AG10803 (cell line): Measurements from ENCODE around the gene OSBPL10.

Experiments
- DNase-seq: peaks from one replicate; pipeline ENCODE4 v3.0.0; 2010; ENCODE audit warnings: low read depth
- H3K4me3 ChIP-seq: 2 replicates; pipeline ENCODE4 v1.5.1; 2011; ENCODE audit warnings: mild to moderate bottlenecking, low read length, control low read depth
- TF ChIP-seq, protein P1 (sequence below): conservative IDR thresholded peaks from 2 replicates; pipeline ENCODE4 v1.5.1; 2011; ENCODE audit warnings: mild to moderate bottlenecking, low read length, control low read depth, inconsistent platforms

The OSBPL10 gene

DNA sequence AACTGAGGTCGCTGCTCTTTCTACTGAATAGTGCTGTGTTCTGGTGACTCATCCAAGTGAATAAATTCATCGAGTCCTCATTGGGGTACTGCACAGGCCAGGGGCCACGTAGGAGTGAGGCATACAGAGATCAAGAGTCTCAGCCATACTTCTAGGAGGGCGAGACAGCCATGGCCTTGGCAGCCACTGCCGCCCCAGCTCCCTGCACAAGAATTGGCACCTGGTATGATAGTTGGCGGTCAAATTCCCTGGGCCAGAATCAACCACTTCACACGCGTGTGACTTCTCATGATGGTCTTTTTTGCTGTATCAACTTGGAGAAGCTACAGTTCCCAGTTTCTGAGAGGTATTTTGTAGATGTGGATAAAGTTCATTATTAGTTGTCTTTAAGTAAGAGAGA, 161.6 kb downstream of the OSBPL10 start:
- no peak overlapping the region for H3K4me3 ChIP-seq
- TF ChIP-seq, protein P1, sequence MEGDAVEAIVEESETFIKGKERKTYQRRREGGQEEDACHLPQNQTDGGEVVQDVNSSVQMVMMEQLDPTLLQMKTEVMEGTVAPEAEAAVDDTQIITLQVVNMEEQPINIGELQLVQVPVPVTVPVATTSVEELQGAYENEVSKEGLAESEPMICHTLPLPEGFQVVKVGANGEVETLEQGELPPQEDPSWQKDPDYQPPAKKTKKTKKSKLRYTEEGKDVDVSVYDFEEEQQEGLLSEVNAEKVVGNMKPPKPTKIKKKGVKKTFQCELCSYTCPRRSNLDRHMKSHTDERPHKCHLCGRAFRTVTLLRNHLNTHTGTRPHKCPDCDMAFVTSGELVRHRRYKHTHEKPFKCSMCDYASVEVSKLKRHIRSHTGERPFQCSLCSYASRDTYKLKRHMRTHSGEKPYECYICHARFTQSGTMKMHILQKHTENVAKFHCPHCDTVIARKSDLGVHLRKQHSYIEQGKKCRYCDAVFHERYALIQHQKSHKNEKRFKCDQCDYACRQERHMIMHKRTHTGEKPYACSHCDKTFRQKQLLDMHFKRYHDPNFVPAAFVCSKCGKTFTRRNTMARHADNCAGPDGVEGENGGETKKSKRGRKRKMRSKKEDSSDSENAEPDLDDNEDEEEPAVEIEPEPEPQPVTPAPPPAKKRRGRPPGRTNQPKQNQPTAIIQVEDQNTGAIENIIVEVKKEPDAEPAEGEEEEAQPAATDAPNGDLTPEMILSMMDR: no peak
- no peak for DNase-seq

DNA sequence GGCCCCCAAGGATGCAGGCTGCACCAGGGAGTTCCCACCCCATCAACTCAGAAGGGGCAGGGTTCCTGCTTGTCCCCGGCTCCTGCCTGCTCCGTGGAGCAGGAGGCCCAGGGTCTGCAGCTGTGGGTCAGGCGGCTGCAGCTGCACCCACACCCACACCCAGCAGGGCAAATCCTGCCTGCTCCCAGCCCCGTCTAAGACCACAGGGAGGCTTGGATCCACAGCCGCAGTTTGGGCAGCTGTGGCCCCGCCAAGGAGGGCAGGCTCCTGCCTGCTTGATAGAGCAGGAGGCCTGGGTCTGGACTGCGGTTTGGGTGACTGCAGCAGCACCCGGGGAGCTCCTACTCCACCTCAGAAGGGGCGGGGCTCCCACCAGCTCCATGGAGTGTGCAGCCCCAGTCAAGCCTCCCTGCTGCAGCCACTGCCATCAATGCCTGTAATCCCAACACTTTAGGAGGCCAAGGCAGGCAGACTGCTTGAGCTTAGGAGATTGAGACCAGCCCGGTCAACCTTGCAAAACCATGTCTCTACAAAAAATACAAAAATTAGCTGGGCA, 163.6 kb downstream of the OSBPL10 start:
- DNase-seq: no peak
- no peak overlapping the region for H3K4me3 ChIP-seq
- TF ChIP-seq, protein P1: no peak

DNA sequence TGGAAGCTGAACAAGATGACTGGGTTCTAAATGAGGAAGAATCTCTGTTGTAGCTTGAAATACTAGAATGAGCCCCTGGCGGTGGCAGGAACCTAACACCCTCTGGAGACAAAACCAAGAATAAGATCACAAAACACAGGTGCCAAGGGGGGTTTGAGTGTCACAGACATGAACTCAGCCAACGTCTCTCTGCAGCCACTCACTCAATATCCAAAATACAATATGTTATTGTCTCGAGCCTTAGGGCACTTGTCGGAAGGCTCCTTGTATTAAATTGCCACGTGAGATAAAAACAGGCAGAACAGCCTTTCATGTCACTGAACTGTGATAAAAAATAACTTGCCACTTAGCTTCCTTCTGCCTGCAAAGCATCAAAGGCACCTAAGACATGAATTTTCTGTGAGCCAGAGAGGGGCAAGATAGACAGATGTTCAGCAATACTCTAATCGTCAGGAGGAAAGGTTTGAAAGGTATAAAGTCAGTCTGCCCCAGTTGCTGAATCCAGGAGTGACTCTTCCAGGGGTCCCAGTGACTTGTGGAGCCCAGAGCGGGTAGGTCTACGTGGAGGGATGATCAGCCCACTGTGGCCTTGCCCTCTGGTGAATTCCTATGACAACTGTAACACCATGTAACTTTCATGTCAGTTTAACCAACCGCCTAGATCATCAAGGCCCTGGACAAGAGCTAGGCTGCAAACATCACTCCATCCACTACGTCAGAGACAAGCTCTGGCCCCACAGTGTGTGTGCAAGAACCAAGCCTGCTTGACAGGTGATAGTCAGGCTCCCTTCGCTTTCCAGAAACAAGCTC, 165.2 kb downstream of the OSBPL10 start:
- no peak overlapping the region for H3K4me3 ChIP-seq
- DNase-seq: no peak
- TF ChIP-seq, protein P1: no peak

DNA sequence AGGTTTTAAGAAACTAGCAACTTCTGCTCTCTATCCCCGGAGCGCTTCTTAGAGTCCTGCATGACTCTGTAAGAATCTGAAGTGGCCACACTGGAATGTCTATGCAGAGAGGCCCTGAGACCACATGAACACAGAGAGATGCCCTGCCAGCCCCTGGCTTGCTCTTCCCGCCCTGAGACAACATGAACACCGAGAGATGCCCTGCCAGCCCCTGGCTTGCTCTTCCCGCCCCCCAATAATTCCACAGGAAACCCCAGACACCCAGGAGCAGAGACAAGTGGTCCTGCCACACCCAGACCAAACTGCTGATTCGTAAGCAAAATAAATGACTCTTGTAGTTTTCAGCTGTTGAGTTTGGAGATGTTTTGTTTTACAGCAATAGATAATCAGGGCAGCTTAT, 166.1 kb downstream of the OSBPL10 start:
- TF ChIP-seq, protein P1: no peak
- DNase-seq: no peak
- no peak overlapping the region for H3K4me3 ChIP-seq

DNA sequence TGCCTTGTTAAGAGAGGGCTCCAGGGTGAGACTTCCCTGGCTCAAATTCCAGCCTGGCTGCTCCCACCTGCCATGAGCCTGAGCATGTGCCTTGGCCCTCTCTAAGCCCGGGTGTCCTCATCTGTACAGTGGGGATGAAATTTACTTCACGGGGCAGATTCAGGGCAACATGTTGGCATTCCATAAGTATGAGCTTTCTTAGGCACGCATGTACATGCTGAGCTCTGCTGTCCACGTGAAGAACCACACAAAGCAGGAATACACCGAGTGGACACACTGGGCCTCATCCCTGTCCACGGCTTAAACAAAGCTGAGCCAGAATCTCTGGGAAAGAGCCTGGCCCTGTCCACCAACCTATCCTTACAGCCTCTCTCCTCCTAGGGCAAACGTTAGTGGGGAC, 167.4 kb downstream of the OSBPL10 start:
- H3K4me3 ChIP-seq: no peak overlapping the region
- TF ChIP-seq, protein P1: no peak
- DNase-seq: no peak

DNA sequence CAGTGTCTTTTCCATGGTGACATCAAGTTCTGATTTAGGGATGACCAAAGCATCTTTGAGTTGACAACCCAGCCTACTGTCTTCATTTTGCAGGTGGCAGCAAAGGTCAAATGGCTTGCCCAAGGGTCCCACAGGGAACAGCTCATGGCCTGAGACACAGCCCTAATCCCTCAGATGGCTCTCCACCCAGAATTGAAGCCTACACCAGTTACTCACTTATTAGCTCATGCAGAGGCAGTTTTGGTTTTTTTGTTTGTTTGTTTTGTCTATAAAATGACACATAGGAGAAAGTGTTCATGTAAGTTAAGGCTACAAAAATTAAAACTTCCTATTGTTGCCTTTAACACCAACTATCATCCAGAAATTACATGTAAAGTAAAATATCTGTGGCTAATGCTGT, 167.9 kb downstream of the OSBPL10 start:
- no peak for DNase-seq
- H3K4me3 ChIP-seq: no peak overlapping the region
- TF ChIP-seq, protein P1: no peak

DNA sequence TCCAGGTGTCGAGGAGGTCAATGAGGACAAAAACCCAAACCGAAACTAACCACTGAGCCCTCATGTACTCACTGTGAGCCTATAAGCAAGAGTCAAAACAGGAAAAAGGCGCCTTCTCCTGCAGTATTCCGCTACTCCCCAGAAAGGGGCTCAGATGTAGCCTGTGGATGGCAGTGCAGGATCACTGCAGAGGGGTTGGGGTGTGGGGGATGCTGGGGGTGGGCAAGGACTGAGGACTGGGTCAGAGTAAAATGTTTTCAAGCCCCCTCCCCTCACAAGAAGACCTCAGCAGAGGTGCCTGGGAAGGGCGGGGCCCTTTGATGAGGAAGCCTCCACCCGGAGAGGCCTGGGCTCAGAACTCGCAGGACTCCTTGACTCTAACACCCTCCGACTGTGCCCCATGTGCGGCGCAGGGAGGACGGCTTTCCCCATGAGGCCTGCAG, 170.1 kb downstream of the OSBPL10 start:
- no peak for DNase-seq
- no peak overlapping the region for H3K4me3 ChIP-seq

More for the DNA sequence above, 170.1 kb downstream of the OSBPL10 start:
- TF ChIP-seq, protein P1: no peak
